GM21381 (cell line): Measurements from ENCODE around the gene FARSB.
A peak's percentile ranks its signal among the peaks of the same experiment; 100 is the strongest.

ENCODE experiments used
- ATAC-seq: cut with Tn5 transposase; IDR thresholded peaks from one replicate; pipeline ENCODE4 v1.9.1; 2021; ENCODE audit warnings: mild to moderate bottlenecking, moderate library complexity; ENCODE audit not compliant: unreplicated experiment

Gene FARSB

GRCh38 chr2:222668494-222669154 is 12.7 kb upstream of the FARSB start:
- ATAC-seq: no peak

- no peak for ATAC-seq
These were observed 7.6 kb upstream of the FARSB start for GRCh38 chr2:222663479-222663878.

GRCh38 chr2:222656526-222657446 is 894 bp upstream of the FARSB start:
- peak; percentile 14 for ATAC-seq

GRCh38 chr2:222653280-222653679 is 2.6 kb downstream of the FARSB start:
- ATAC-seq: no peak

GRCh38 chr2:222652491-222653255 is 3.2 kb downstream of the FARSB start:
- no peak for ATAC-seq

- ATAC-seq: no peak
These were observed 4.0 kb downstream of the FARSB start for GRCh38 chr2:222651718-222652418.

- no peak for ATAC-seq
These were observed 6.1 kb downstream of the FARSB start for GRCh38 chr2:222649801-222650200.

GRCh38 chr2:222646008-222646407 is 9.9 kb downstream of the FARSB start:
- no peak for ATAC-seq

- no peak for ATAC-seq
These were observed 12.8 kb downstream of the FARSB start for GRCh38 chr2:222643134-222643533.

- ATAC-seq: no peak
These were observed 14.6 kb downstream of the FARSB start for GRCh38 chr2:222641336-222641735.

- ATAC-seq: no peak
These were observed 18.8 kb downstream of the FARSB start for GRCh38 chr2:222637067-222637466.

GRCh38 chr2:222635295-222635694 is 20.6 kb downstream of the FARSB start:
- ATAC-seq: no peak

GRCh38 chr2:222627764-222628163 is 28.1 kb downstream of the FARSB start:
- no peak for ATAC-seq

- ATAC-seq: no peak
These were observed 32.1 kb downstream of the FARSB start for GRCh38 chr2:222623756-222624309.

- ATAC-seq: no peak
These were observed 33.0 kb downstream of the FARSB start for GRCh38 chr2:222622910-222623309.

GRCh38 chr2:222621893-222622292 is 34.0 kb downstream of the FARSB start:
- ATAC-seq: no peak

GRCh38 chr2:222615320-222615719 is 40.6 kb downstream of the FARSB start:
- ATAC-seq: no peak

GRCh38 chr2:222613715-222614331 is 42.1 kb downstream of the FARSB start:
- ATAC-seq: peak; percentile 77

- no peak for ATAC-seq
These were observed 44.2 kb downstream of the FARSB start for GRCh38 chr2:222611684-222612083.

- no peak for ATAC-seq
These were observed 45.1 kb downstream of the FARSB start for GRCh38 chr2:222610746-222611145.
